ENCODE data around the gene IMP4. TPM values are rescaled to one million over a fixed set of nuclear protein-coding genes. Genes with fewer than 3 reads are reported as not detected.

Gene IMP4
- total and polyA plus RNA-seq, 2 of the 8 experiments (the other 6 are each of a cell fraction or from before 2014, with no cell fraction given) = 96.8 to 194 TPM

DNA sequence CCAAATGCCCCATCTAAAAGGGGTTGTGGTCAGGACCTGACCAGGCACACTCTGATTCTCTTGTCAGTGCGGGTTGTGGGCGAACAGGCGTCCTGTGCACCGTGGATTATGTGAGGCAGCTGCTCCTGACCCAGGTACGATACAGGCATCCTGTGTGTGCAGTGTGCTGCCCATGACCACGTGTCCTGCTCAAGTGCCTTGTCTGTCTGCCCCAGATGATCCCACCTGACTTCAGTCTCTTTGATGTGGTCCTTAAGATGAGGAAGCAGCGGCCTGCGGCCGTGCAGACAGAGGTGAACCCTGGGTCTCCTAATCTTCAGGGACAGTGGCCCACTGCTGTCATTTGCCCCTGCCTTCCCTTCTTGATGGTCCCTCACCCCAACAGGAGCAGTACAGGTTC, 27.8 kb downstream of the IMP4 start:
- TF ChIP-seq RFX5 (IDR thresholded peaks at IDR 0.05; ENCODE audit: borderline replicate concordance, low read depth, low read length) = no peak
- TF ChIP-seq SIRT6 (IDR thresholded peaks at IDR 0.05; ENCODE audit: low read length) = no peak
- H2AK5ac ChIP-seq (ENCODE audit: low read depth, low read length) = no peak overlapping the region
- POLR2A ChIA-PET (ENCODE audit: partially characterized antibody) = interaction anchor here (1.0 to 2.7 kb wide), 3 partner anchors 16 to 28 kb away, joined by 3 to 7 read pairs (median 4); partner anchors contain the start of gene IMP4

More for the DNA sequence above, 27.8 kb downstream of the IMP4 start:
- peak overlapping the region; percentile 4; the same call in 1 of the 2 replicates for H2BK12ac ChIP-seq (ENCODE audit: low read depth, low read length)
- H3K23me2 ChIP-seq (ENCODE audit: low read depth, low read length) = peaks cover 3% of the 10 kb centered on the region; the same call in 1 of the 2 replicates
- DNase-seq (ENCODE audit: low read depth in 1 of 2, low spot score in 2 of 2) (no peak), FAIRE-seq (no peak)
- no peak overlapping the region for H3K4me2 ChIP-seq (ENCODE audit: insufficient read depth in 1 of 2, low read depth in 2 of 2, low read length in 2 of 2)
- no peak overlapping the region for H3K56ac ChIP-seq (replicated peaks; ENCODE audit: insufficient read length, low read depth, low read length)
- H2BK5ac ChIP-seq (ENCODE audit: low read depth, low read length) = no peak overlapping the region
- H4K5ac ChIP-seq (ENCODE audit: insufficient read length, low read depth, low read length) = no peak overlapping the region
- H2BK120ac ChIP-seq (replicated peaks; ENCODE audit: low read depth, low read length) = no peak overlapping the region
- no peak overlapping the region for H3K4me3 ChIP-seq (ENCODE audit: extremely low read depth in 1 of 4, insufficient read depth in 2 of 4, low read depth in 3 of 4, low read length in 4 of 4)
- no peak overlapping the region for H3K14ac ChIP-seq (ENCODE audit: insufficient read length)
- no peak overlapping the region for H3K27ac ChIP-seq (ENCODE audit: low read depth, low read length)
- H3K79me1 ChIP-seq (ENCODE audit: low read depth, low read length) = peaks cover 6% of the 10 kb centered on the region; the same call in 1 of the 2 replicates
- no peaks in the 10 kb centered on the region for H3K9me3 ChIP-seq (ENCODE audit: insufficient read depth in 2 of 2, low read depth in 1 of 2, low read length in 1 of 2)
- peaks cover 0 to 2% (median 0%) of the 10 kb centered on the region in 4 experiments; a peak in 1 of 7 replicates for H3K27me3 ChIP-seq (replicated peaks in 1 of 4; ENCODE audit: control insufficient read depth in 3 of 4, extremely low read depth in 1 of 4, insufficient read depth in 3 of 4, low read length in 3 of 4)
- no peak overlapping the region for H4K91ac ChIP-seq (replicated peaks; ENCODE audit: insufficient read length, low read length)
- WGBS, 2 experiments (ENCODE audit: extremely low coverage in 1 of 2, insufficient coverage in 1 of 2, insufficient read length in 1 of 2, insufficient replicate concordance in 2 of 2, low coverage in 1 of 2, low lambda C conversion rate in 2 of 2, missing lambda C conversion rate in 1 of 2) = 93% methylated on average over 9 of the region's 9 CpGs; no CpG with 5 or more reads in 1 of the 2 experiments
- H2AFZ ChIP-seq (ENCODE audit: low read length) = no peak overlapping the region
- H3K4ac ChIP-seq (replicated peaks; ENCODE audit: insufficient read length, low read depth, low read length) = no peak overlapping the region
- no peaks in the 10 kb centered on the region for H3K79me2 ChIP-seq (ENCODE audit: control insufficient read depth in 1 of 2, insufficient read depth in 2 of 2, low read length in 2 of 2)
- no peak overlapping the region for H3K9ac ChIP-seq (replicated peaks in 1 of 4; ENCODE audit: extremely low read depth in 1 of 4, low read depth in 3 of 4, low read length in 3 of 4)
- no peaks in the 10 kb centered on the region for H4K20me1 ChIP-seq (replicated peaks in 1 of 2; ENCODE audit: control insufficient read depth in 1 of 2, insufficient read depth in 2 of 2, low read length in 2 of 2)
- H2BK20ac ChIP-seq (ENCODE audit: low read length) = no peak overlapping the region
- H3K23ac ChIP-seq (ENCODE audit: insufficient read length) = no peak overlapping the region
- CTCF ChIA-PET (ENCODE audit: partially characterized antibody) = interaction anchor here (1.0 to 1.8 kb wide), 3 partner anchors 8 to 28 kb away, joined by 3 to 4 read pairs (median 3); partner anchors contain the start of gene IMP4
- peaks cover 0 to 13% (median 5%) of the 10 kb centered on the region in 4 experiments; a peak in 5 of 7 replicates for H3K4me1 ChIP-seq (replicated peaks in 1 of 4; ENCODE audit: control insufficient read depth in 3 of 4, insufficient read depth in 4 of 4, low read length in 3 of 4)
- no peaks in the 10 kb centered on the region for H3K36me3 ChIP-seq (ENCODE audit: control insufficient read depth in 2 of 4, insufficient read depth in 4 of 4, low read length in 3 of 4)
- peak overlapping the region; percentile 8; the same call in 1 of the 2 replicates for H2BK15ac ChIP-seq (ENCODE audit: low read length)
- H4K8ac ChIP-seq (ENCODE audit: extremely low read depth, insufficient read depth, low read length) = no peak overlapping the region
- H3K18ac ChIP-seq (ENCODE audit: extremely low read depth, low read length) = no peak overlapping the region

All from H1 (cell line).